GM19395 (cell line): ENCODE data around the gene TNFSF8.

Experiments used
- ATAC-seq: cut with Tn5 transposase; IDR thresholded peaks from one replicate; pipeline ENCODE4 v1.9.1; 2021; ENCODE audit warnings: mild to moderate bottlenecking, moderate library complexity; ENCODE audit not compliant: unreplicated experiment

Gene TNFSF8

DNA sequence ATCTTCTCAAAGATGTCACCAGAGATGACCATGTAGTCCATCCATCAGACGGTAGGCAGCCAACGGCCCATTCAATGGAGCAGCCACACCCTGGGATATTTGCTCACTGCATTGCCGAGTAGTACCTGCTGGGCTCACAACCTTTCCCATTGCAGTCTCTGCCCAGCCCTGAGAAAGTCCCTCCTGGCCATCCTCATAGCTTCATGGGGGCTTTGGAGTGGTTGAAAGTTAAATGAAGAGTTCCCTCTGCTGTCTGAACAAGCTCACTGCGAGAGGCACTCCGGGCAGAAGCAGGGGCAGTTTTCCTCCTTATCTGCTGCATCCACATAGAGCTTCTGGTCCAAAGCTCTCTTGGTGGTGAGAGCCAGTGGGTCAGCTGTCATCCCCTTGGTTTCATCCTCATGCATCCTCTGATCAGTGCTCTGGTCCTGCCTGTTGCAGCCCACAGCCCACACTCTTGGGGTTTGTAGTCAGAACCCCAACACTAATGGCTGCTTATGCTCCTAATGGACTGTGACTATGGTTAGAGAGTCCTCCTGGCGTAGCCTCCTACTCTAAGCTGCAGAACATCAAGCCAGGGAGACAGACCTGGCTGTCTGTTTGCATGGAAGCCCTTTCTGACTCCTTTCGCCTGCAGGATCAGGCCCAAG, 23.3 kb downstream of the TNFSF8 start:
- ATAC-seq: no peak

DNA sequence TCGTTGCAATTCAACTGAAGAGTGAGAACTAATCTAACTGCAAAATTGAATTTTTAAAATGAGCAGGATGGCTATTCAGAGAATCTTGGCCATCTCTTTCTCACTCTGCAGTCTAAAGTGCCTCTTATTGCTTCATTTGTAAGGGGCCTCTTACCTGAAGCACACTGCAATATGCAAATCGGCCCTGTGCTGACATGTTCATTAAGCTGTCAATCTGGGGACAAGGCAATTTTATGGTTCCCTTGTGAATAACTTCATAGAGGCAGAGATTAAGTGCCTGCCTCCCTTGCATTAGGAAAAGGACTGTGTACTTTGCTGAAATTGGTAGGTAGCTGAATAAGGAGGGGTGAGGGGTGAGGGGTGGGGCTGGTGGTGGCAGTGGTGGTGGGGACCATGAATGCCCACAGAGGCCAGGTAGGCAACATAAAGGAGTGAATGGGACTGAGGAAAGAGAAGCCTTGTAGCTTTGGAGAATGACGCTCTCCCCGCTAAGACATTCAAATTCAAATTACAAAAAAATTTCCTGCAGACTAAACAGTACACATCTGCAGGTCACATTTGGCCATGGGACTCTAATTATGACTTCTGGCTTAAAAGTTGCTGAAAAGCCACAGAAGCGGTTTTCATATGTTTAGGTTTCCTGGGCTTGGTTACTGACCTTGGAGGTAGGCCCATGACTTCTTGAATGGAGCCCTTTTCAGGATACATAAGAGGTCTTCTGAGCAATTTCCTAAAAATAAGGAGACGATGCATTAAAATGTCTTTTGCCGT, 25.0 kb downstream of the TNFSF8 start:
- no peak for ATAC-seq

GRCh38 chr9:114902786-114903524, 27.4 kb downstream of the TNFSF8 start:
- no peak for ATAC-seq

DNA sequence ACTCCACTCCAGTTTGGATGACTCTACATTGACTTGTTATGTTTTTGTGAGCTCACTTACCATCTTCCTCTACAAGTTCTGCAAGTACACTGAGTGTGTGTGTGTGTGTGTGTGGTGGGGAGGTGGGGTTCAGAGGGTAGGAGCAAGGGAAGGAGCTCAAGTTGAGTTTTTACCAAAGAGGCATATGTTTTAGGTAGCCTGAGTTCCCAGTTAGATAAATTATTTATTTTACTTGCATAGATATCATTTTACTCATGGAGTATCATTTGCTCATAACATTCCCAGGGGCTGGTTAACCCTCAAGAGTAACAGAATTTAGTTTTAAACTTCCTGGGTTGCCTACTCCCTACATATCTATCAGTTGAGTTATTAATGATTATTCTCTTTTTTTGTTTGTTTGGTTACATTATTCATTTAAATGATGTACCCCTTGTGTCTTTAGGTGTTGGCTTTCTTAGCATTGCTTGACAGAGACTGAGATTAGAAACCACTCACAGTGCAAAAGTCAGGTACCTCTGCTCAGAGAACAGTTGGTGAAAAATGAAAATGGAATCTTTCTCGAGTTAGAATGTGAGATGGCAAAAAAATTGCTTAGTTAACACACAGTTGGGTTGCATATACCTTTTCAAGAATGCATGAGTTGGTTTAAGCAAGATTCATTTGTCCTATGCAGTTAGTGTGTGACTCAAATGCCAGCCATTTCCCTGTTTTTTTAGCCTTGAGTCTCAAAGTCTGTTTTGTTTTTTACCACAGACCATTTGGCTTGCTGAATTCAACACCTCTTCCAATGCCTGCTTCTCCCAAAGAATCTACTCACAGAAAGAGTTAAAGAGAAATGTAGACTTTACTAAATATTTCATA, 29.2 kb downstream of the TNFSF8 start:
- no peak for ATAC-seq

DNA sequence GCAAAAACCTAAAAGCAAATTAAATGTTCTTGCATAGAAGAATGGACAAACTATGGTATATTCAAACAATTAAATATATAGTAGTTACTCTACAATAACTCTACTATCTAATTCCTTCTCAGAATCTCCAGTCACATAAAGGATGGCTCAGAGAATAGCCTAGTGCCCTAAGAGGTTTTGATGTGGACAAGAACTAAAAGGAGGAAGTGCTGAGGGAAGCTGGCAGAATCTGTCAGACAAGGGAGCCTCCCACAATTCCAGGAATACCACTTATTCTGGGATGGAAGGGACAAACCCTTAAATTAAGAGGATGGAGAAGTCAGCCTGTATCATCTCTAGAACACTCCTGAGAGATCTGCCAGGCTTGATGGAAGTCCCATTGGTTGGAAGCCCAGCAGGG, 30.4 kb downstream of the TNFSF8 start:
- no peak for ATAC-seq

DNA sequence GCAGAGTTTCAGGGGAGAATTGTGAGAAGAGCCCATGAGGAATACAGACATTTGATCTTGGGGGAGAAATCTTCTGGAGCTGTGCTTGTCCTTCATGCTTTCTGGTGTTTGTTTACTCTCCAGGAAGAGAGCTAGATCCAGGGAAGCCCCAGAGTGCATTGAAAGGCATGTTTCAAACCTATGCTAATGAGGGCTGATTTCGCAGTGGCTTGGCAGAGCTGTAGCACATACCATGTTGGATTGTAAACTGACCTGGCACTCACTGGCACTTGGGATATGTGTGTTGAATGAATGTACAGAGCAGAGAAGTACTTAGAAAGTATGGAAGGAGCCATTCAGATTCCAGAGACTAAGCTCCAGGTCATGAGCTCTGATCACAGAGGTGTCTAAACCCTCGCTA, 30.9 kb downstream of the TNFSF8 start:
- ATAC-seq: no peak

DNA sequence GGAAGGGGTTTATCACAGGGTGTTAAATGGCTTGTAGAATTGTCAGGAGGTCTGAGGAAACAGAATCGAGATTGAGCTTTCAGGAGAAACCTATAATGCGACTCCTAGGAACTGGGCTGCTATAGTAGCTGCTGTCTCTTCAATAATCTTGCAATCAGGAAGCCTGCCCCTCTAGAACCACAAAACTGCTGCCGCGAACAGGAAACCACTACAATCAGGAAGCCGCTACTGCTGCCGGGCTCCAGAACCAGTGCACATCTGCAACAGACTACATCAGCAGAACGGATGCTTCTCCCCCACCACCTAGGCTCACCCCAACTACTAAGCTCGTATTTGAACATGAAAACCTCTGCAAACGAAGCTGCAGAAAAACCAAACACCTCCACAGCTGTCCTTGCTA, 31.6 kb downstream of the TNFSF8 start:
- peak; percentile 84 for ATAC-seq

DNA sequence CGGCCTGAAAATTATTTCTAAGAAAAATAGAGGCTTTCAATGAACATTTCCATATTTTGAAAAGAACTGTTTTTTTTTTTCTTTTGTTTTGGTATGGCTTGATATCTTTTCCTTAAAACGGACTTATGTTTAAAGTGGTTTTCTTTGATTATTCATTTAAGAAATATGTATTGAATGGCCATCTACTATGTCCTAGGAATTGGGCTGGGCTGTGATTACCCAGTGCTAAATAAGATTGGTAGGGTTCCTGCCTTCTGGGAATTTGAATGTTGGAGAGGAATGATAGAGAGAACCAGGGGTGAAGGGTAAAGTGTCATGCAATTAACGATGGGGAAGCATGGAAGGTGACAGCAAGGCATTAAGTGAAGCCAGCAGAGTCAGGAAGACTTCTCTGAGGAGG, 33.2 kb downstream of the TNFSF8 start:
- ATAC-seq: no peak

- no peak for ATAC-seq
Measured at GRCh38 chr9:114896344-114896743, 34.0 kb downstream of the TNFSF8 start.

DNA sequence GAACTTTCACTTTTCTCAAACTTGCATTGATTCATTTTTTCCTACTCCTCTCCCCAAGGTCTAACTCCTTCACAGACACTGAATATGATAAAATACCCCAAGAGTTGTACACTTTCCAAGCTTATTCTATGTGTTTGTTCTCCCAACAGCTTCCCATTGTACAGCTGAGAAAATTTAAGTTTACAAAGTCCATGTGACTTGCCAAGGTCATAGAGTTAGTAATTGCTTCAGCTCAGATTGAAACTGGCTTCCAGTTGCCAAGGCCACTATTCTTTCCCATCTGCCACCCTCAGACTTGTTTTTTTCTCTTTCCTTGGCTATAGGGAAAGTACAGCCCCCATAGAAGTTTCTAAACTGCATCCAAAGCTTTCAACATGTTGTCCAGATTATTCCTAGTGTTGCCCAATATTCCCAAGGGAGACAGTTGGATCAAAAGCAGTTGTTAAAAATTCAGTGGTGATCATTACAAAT, 34.8 kb downstream of the TNFSF8 start:
- ATAC-seq: no peak

DNA sequence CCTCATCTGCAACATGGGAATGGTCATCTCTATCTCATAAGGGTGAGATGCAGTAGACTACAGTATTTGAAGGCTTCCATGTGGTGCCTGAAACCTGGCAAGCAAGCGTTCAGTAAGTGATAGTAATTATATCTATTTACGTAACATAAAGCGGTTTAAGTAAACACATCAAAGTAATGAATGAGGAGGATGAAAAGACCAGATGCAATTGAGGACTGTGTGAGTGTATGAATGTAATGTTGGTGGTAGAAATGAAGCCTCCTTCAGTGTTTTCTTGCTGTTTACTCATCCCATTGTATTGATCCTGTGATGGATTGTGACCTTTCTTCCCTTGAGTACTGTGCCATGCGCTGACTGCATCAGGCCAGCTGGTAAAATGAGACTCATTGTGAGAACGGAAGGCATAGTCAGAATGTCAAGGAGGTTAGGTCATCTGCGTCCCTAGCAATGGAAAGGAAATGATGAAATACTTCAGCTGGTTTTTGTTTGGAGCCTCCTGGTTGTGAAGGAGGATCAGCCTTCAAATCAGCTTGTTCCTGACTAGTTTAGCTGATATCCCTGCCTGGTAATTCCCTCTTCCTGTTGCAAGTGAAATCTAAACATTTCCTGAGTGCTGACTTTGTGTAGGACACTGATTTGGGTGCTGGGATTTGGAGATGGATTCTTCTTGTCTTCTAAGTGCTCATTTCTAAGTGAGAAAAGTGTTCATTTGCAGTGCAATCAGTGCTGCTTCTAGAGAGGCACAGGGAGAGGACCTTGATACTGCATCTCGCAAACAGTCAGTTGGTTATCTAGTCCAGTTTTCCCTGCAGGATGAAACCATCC, 35.6 kb downstream of the TNFSF8 start:
- ATAC-seq: no peak

- no peak for ATAC-seq
Measured at GRCh38 chr9:114894206-114894605, 36.2 kb downstream of the TNFSF8 start.

DNA sequence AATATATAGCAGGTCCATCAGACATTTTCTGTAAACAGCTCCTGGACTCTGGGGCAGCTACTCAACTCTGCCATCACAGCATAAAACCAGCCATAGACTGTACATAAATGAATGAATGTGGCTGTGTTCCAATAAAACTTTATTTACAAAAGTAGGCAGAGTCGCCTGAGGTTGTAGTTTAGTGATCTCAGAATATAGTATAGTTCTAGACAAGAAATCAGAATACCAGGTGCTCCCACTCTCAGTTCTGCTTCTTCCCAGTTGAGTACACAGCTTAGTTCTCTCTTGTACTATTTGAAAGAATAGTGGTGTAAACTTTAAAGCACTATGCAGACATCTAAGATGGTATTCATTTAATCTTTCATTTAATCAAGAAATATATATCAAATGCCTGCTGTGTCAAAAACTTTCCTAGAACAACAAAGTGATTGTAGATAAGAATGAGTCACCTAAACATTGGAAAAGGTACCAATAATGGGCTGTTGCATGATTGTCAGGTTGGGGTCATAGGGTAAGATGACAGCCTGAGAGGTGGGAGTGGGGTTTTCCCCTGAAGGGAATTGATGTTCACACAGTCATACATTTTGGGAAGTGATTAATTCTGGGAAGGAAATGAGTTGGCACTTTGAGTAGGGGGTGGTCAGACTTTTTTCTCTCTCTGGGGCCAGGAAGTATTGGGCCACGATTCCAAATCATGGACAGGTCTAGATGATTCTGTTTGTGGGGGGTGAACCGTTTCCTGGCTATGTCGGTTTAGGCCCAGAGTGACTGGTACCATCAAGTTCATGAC, 37.0 kb downstream of the TNFSF8 start:
- ATAC-seq: peak; percentile 77

DNA sequence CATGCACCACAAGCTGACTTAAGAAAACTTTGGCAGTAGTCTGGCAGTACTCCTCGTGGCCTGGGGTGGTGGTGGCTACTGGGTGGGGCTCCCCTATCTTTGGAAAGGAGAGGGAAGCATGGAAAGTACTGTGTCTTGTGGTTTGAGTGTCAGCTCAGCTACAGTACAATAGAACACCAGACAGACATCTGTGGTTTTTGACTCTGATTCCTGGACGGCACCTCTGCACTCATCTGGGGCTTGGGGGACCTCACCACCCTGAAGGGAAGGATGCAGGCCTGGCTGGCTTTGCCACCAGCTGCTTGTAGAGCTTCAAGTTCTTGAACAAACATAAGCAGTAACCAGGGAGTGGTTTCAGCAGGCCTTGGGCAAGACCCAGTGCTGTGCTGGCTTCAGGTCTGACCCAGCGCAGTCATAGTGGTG, 40.6 kb downstream of the TNFSF8 start:
- no peak for ATAC-seq

DNA sequence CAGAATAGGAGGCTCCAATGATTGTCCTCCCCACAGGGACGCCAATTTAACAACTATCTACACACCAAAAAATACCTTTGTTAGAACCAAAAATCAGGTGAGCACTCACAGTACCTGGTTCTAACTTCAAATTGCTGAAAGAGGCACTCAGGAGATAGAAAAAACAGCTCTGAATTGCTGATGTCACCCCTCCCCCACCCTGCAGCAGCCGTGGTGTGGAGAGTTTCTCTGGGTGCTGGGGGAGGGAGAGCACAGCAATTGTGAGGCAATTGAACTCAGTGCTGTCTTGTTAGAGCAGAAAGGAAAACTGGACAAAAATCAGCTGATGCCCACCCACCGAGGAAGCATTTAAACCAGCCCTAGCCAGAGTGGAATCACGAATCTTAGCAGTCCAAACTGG, 41.8 kb downstream of the TNFSF8 start:
- no peak for ATAC-seq

GRCh38 chr9:114887963-114888362, 42.4 kb downstream of the TNFSF8 start:
- ATAC-seq: no peak

DNA sequence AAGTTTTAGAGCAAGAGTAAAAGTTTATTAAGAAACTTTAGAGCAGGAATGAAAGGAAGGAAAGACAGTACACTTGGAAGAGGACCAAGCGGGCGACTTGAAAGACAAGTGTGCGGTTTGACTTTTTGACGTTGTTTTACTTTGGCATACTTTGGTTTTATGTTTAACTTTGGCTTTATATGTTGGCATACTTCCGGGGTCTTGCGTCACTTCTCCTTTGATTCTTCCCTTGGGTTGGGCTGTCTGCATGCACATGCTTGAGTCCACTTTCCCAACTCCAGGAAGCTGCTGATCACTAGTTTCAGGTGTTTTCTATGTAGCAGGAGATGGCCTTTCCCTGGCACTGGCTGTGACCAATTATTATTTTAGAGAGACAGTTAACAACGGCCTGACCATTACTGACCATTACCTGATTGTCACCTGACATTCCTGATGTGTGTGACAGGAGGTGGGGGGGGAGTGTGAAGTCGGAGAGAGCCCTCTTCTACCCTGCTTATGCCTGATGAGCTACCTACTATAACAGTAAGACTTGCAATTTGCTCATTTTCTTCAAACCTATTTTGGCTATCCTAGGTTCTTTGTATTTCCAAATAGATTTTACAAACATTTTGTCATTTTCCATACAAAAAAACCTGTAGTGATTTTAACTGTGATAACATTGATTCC, 45.5 kb downstream of the TNFSF8 start:
- no peak for ATAC-seq

- no peak for ATAC-seq
Measured at GRCh38 chr9:114883709-114884108, 46.7 kb downstream of the TNFSF8 start.

GRCh38 chr9:114880291-114880745, 50.1 kb downstream of the TNFSF8 start:
- no peak for ATAC-seq
